Measurements from ENCODE around the gene JADE1. TPM values are rescaled to one million over a fixed set of nuclear protein-coding genes. Genes with fewer than 3 reads are reported as not detected.

JADE1 gene
- total RNA-seq, 1 experiment from 2014 or later, result 192 TPM

DNA sequence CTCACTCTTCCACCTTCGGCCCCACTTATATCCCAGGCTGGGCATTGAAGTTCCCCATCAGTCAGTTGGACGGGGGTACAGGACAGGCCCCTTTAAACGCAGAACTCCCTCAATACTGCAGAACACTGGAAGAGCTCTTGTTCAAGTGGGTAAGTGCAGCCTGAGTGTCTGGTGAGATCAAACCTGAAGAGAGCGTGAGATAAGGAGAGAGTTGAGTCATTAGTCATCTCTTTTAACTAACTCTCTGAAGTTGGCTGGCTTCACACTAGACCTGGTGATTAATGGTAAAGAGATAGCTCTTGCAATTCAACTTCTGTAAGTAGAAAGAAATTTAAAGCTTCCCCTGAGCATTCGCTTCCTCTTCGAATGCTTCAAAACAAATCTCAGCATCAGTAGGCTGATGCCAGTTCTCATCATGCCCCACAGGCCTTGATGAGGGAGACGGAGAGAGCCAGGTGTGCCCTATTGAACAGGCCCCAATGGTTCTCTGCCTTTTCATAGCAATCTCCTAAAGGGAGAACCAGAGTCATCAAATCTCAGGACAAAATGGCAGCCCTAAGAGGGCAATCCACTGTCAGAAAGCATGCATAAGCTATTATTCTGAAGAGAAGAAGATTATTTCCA is 41.0 kb upstream of the JADE1 start:
- H3K27me3 ChIP-seq (ENCODE audit: insufficient read depth, low read length), result no peaks in the 10 kb centered on the region

More for the DNA sequence above, 41.0 kb upstream of the JADE1 start:
- Histone ChIP-seq H2BK120ac (ENCODE audit: low read depth, low read length, poor library complexity, severe bottlenecking) (no peak overlapping the region), H2BK20ac (ENCODE audit: low read depth, low read length, poor library complexity, severe bottlenecking) (no peak overlapping the region), H3T11ph (ENCODE audit: low read length) (no peak overlapping the region), H3K9ac (ENCODE audit: extremely low read depth, insufficient read length, low read length) (no peak overlapping the region), H2AK5ac (ENCODE audit: insufficient read length, low read length) (no peak overlapping the region), H2AFZ (ENCODE audit: low read length) (peak overlapping the region; percentile 32), H3K14ac (ENCODE audit: insufficient read depth, low read length) (no peak overlapping the region), H3K4me2 (ENCODE audit: insufficient read depth, insufficient read length, low read length) (no peak overlapping the region), H3K9me3 (ENCODE audit: control insufficient read depth, low read depth, low read length) (no peaks in the 10 kb centered on the region), H4K5ac (ENCODE audit: insufficient read length, low read depth, low read length) (no peak overlapping the region), H3K4ac (ENCODE audit: low read depth, low read length) (no peak overlapping the region), H3K27ac (ENCODE audit: insufficient read length, low read depth, low read length) (no peak overlapping the region), H2BK15ac (ENCODE audit: low read depth, low read length) (no peak overlapping the region), H3K4me1 (ENCODE audit: insufficient read depth, low read length) (no peaks in the 10 kb centered on the region), H2BK12ac (ENCODE audit: insufficient read length, low read depth, low read length) (no peak overlapping the region), H3K18ac (ENCODE audit: insufficient read length, low read depth, low read length) (no peak overlapping the region), H3K23ac (ENCODE audit: insufficient read length, low read depth, low read length) (no peak overlapping the region), H3K56ac (ENCODE audit: insufficient read length, low read depth, low read length) (no peak overlapping the region), H4K91ac (ENCODE audit: insufficient read length, low read depth, low read length) (no peak overlapping the region), H2BK5ac (ENCODE audit: insufficient read length, low read length) (no peak overlapping the region), H3K79me1 (ENCODE audit: insufficient read depth, low read depth, low read length, poor library complexity, severe bottlenecking) (no peaks in the 10 kb centered on the region), H4K20me1 (ENCODE audit: control insufficient read depth, insufficient read depth, insufficient read length) (no peaks in the 10 kb centered on the region), H4K8ac (replicated peaks; ENCODE audit: insufficient read length, low read depth, low read length) (no peak overlapping the region), H3K23me2 (ENCODE audit: insufficient read length, low read depth, low read length, poor library complexity, severe bottlenecking) (no peaks in the 10 kb centered on the region), H3K79me2 (ENCODE audit: insufficient read depth, low read length) (no peaks in the 10 kb centered on the region)
- H3K27me3 Mint-ChIP-seq (ENCODE audit: low read depth), result no peaks in the 10 kb centered on the region
- no peak overlapping the region for H3K4me3 Mint-ChIP-seq
- no peaks in the 10 kb centered on the region for H3K4me1 Mint-ChIP-seq
- H3K9me3 Mint-ChIP-seq, result no peaks in the 10 kb centered on the region
- TF ChIP-seq, protein P1, sequence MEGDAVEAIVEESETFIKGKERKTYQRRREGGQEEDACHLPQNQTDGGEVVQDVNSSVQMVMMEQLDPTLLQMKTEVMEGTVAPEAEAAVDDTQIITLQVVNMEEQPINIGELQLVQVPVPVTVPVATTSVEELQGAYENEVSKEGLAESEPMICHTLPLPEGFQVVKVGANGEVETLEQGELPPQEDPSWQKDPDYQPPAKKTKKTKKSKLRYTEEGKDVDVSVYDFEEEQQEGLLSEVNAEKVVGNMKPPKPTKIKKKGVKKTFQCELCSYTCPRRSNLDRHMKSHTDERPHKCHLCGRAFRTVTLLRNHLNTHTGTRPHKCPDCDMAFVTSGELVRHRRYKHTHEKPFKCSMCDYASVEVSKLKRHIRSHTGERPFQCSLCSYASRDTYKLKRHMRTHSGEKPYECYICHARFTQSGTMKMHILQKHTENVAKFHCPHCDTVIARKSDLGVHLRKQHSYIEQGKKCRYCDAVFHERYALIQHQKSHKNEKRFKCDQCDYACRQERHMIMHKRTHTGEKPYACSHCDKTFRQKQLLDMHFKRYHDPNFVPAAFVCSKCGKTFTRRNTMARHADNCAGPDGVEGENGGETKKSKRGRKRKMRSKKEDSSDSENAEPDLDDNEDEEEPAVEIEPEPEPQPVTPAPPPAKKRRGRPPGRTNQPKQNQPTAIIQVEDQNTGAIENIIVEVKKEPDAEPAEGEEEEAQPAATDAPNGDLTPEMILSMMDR (conservative IDR thresholded peaks at IDR 0.05), result no peak
- H3K27ac Mint-ChIP-seq, result no peak overlapping the region
- H3K36me3 Mint-ChIP-seq (ENCODE audit: insufficient read depth in 1 of 3, low read depth in 3 of 3), result no peaks in the 10 kb centered on the region
- no peak for DNase-seq
- WGBS (ENCODE audit: extremely low coverage, insufficient read length, low lambda C conversion rate), result no CpG with 5 or more reads among the region's 7 CpGs

Data from H9 (cell line).